Thymus (tissue), 11 donors: ENCODE results near the gene ARHGEF26. TPM values are rescaled to one million over a fixed set of nuclear protein-coding genes. Genes with fewer than 3 reads are reported as not detected.

Experiments
- DNase-seq, 9 donors: peaks; one replicate each; pipeline ENCODE4 v3.0.0-alpha.2; 2013; ENCODE audit warnings: low spot score in 9 of 9, low read depth in 6 of 9, missing footprints in 1 of 9
- H3K27ac ChIP-seq, 2 donors: one replicate each; pipeline ENCODE4 v1.5.1; 2013; ENCODE audit warnings: control low read depth in 1 of 2, low read depth in 1 of 2, low read length in 1 of 2, mild to moderate bottlenecking in 1 of 2, moderate library complexity in 1 of 2
- H3K27me3 ChIP-seq, 2 donors: one replicate each; pipeline ENCODE4 v1.5.1; 2013; ENCODE audit warnings: low read length in 1 of 2; ENCODE audit not compliant: control insufficient read depth in 2 of 2, insufficient read depth in 1 of 2
- H3K36me3 ChIP-seq, 2 donors: one replicate each; pipeline ENCODE4 v1.5.1; 2013; ENCODE audit warnings: low read length in 1 of 2, mild to moderate bottlenecking in 1 of 2, moderate library complexity in 1 of 2; ENCODE audit not compliant: control insufficient read depth in 2 of 2, insufficient read depth in 2 of 2
- H3K4me1 ChIP-seq, 2 donors: one replicate each; pipeline ENCODE4 v1.5.1; 2013; ENCODE audit warnings: low read length in 2 of 2; ENCODE audit not compliant: control insufficient read depth in 2 of 2, insufficient read depth in 2 of 2
- H3K4me3 ChIP-seq, 2 donors: one replicate each; pipeline ENCODE4 v1.5.1; 2013; ENCODE audit warnings: low read length in 2 of 2, control low read depth in 1 of 2, mild to moderate bottlenecking in 1 of 2
- H3K9me3 ChIP-seq, 2 donors: one replicate each; pipeline ENCODE4 v1.5.1; 2013; ENCODE audit warnings: low read length in 1 of 2, mild to moderate bottlenecking in 1 of 2; ENCODE audit not compliant: control insufficient read depth in 2 of 2, insufficient read depth in 1 of 2
- WGBS: extraction: QIAGEN DNeasy Blood & Tissue Kit; methylation state at CpG from one replicate; pipeline ENCODE4 v1.1.7; 2013; 5-methylcytosine and 5-hydroxymethylcytosine counted together
- polyA plus RNA-seq: library from polyadenylated mRNA; stranded (reverse); fragments of 200-250 nt; gene quantifications from one replicate; pipeline ENCODE4 v1.2.3, GENCODE V29; 2013
- total RNA-seq: library from RNA; stranded (reverse); fragments of 120-200 nt; gene quantifications from one replicate; pipeline ENCODE4 v1.2.4, GENCODE V29; 2013
- donor health status: healthy.

Gene ARHGEF26
- total and polyA plus RNA-seq, 2 donors, result 1.3 to 3.5 TPM

DNA sequence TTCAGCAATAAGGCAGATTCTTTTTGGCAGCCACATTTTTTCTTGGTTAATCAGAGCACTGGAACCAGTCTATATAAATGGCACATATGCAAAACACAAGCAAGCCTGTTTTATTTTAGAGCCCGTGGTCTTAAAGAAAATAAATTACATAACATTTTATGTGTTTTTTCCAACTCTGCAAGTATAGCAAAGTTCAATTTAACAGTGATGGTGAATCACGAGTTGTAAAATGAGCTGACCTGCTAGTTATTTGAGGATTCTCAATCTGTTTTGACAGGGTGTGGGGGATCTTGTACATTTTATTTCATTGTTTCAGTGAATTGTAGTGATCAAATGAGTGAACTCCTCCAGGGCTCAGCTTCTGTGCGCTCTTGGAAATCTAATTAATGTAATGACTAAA is 2.7 kb downstream of the ARHGEF26 start:
- H3K4me1 ChIP-seq, result peaks cover 5 to 23% of the 10 kb centered on the region in 2 donors
- peaks cover 0 to 5% of the 10 kb centered on the region in 2 donors for H3K9me3 ChIP-seq
- peaks cover 30 to 46% of the 10 kb centered on the region in 2 donors for H3K27me3 ChIP-seq
- no peak overlapping the region for H3K4me3 ChIP-seq
- no peak for DNase-seq
- no peaks in the 10 kb centered on the region for H3K36me3 ChIP-seq
- no peak overlapping the region for H3K27ac ChIP-seq
- 89% methylated on average over 3 of the region's 3 CpGs for WGBS

DNA sequence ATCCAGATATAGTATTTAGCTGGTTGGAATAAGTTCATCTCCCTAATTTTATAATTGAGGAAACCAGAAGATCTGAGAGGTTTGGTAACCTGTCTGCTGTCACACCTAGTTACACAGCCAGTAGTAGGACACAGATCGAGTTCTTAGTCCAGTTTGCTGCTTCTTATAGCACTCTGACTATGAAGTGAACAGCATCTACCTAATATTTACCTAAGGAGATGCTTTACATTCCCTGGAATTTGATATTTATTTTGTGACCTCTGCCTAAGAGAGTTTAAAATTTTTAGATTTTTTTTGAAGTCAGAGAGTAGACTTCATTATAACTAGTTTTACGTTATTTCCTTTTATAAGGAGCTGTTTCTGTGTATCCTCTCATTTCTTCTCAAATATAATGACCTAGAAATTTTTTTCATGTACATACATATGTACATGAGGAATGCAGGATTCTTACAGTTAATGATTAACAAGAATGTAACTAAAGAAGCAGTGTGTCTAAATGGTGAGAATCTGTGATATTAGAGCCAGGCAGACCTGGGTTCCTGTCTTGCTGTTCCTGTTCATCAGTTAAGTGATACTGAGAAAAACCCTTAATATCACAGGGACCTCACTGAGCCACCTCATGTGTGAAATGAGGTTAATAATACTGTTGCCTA is 4.3 kb downstream of the ARHGEF26 start:
- no peak for DNase-seq
- no peak overlapping the region for H3K27ac ChIP-seq

DNA sequence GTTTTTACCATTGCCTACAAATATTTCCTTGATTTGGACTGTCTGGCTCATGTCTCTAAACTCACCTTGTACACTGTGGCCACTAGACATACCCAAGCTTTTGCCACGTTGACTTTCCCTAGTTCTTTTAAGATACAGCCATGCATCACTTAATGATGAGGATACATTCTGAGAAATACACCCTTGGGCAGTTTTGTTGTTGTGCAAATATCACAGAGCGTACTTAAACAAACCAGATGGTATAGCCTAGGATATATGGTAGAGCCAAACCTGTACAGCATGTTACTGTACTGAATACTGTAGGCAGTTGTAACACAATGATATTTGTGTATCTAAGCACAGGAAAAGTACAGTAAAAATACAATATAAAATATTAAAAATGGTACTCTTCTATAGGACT is 5.5 kb downstream of the ARHGEF26 start:
- Histone ChIP-seq H3K4me1 (peaks cover 3 to 15% of the 10 kb centered on the region in 2 donors), H3K36me3 (no peaks in the 10 kb centered on the region), H3K4me3 (no peak overlapping the region), H3K27me3 (peaks cover 21 to 25% of the 10 kb centered on the region in 2 donors), H3K27ac (no peak overlapping the region), H3K9me3 (peaks cover 0 to 5% of the 10 kb centered on the region in 2 donors)
- 92% methylated on average over 2 of the region's 2 CpGs for WGBS
- DNase-seq, result no peak

More for the DNA sequence above, 4.3 kb downstream of the ARHGEF26 start:
- WGBS, result 97% methylated on average over 2 of the region's 2 CpGs
- H3K4me1 ChIP-seq, result peaks cover 5 to 23% of the 10 kb centered on the region in 2 donors
- H3K36me3 ChIP-seq, result no peaks in the 10 kb centered on the region
- peaks cover 0 to 5% of the 10 kb centered on the region in 2 donors for H3K9me3 ChIP-seq
- H3K27me3 ChIP-seq, result peaks cover 27 to 36% of the 10 kb centered on the region in 2 donors
- no peak overlapping the region for H3K4me3 ChIP-seq

DNA sequence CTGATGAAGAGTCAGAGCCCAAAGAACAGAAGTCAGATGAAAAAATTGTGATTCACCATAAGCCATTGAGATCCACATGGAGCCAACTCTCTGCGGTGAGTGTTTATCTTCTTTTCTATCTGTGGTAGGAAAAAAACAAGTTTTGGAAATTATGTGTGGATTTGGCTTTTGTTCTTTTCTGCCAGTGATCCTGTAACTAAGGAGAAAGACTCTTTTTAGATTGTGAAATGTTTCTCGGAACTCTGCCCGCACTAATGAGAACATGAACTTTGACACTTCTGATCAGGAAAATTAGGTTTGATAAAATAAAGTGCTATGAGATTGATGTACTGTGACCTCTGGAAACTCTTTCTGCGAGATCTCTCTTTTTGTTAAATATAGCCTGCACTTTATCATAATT is 8.4 kb downstream of the ARHGEF26 start:
- DNase-seq, result no peak
- Histone ChIP-seq H3K4me1 (no peaks in the 10 kb centered on the region), H3K4me3 (no peak overlapping the region), H3K9me3 (no peaks in the 10 kb centered on the region), H3K36me3 (no peaks in the 10 kb centered on the region), H3K27ac (no peak overlapping the region), H3K27me3 (no peaks in the 10 kb centered on the region)
- WGBS, result 97% methylated on average over 4 of the region's 4 CpGs

DNA sequence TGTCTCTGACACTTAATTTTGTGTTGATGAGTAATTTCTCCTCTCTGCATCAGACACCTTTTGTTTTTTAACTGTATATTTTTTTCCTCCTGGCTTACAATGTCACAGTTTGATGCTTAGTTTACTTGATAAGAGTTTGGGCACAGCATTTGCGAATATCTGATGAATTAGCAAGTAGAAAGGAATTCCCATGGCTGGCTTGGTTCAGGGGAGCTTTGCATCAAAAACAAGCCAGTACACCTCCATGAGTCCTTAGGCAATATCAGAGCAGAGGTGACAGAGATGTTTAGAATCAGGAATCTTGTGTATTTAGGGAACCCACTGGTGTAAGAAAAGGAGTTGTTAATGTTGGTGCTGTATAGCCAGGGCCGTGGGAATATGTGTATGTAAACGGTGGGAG is 9.3 kb downstream of the ARHGEF26 start:
- WGBS, result 91% methylated on average over 3 of the region's 3 CpGs
- DNase-seq, result no peak
- H3K27ac ChIP-seq, result no peak overlapping the region
- H3K9me3 ChIP-seq, result no peaks in the 10 kb centered on the region
- H3K36me3 ChIP-seq, result no peaks in the 10 kb centered on the region
- no peak overlapping the region for H3K4me3 ChIP-seq
- no peaks in the 10 kb centered on the region for H3K4me1 ChIP-seq
- H3K27me3 ChIP-seq, result no peaks in the 10 kb centered on the region

DNA sequence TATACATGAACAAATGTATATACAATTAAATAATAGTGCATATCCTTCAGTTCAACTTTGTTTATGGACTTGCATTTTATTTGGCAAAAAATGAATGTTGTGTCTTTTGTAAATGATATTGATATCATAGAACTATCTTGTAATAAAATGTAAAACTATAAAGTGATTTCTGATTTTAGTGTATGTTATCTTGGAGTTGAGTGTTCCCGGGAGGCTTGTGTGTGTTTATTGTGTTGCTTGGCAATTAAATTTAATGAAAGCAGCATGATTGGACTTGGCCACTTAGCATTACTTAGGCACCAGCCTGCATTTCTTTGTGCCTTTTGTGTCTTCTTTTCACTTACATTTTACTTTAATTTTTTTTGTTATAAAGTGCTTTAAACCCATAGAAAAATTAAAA is 10.6 kb downstream of the ARHGEF26 start:
- H3K4me1 ChIP-seq, result no peaks in the 10 kb centered on the region
- H3K27me3 ChIP-seq, result no peaks in the 10 kb centered on the region
- no peak overlapping the region for H3K4me3 ChIP-seq
- 97% methylated on average over 1 of the region's 1 CpG for WGBS
- no peaks in the 10 kb centered on the region for H3K36me3 ChIP-seq
- H3K9me3 ChIP-seq, result no peaks in the 10 kb centered on the region
- no peak for DNase-seq
- no peak overlapping the region for H3K27ac ChIP-seq

DNA sequence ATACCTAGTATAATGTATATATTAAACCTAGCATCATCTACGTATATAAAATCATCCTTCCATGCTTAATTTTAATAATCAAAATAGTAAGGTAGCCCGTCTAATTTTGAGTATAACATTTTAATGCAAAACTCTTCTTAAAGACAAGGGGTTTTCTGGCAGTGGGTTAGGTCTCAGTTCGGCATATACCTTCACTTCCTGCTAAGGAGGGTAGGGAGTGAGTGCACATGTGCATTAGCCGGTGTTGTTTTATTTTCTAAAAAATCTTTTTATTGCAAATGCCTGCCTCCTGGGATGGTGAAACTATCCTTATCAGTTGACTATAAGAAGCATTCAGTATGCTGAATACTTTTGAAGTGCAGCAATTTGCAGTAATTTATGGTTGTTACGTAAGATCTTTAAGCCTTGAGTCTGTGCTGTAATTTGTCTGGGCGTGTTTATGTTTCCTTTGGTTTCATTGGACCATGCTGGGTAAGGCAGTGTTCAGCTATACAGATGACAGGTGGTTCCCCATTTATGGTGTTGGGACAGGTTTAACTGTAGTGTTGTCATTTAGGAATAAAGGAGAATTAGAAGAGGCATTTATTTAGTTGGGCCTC is 11.7 kb downstream of the ARHGEF26 start:
- WGBS, result 61% methylated on average over 6 of the region's 6 CpGs
- DNase-seq, result peak in 1 of 9 donors; percentile 22
- no peaks in the 10 kb centered on the region for H3K4me1 ChIP-seq
- no peaks in the 10 kb centered on the region for H3K27me3 ChIP-seq
- no peaks in the 10 kb centered on the region for H3K36me3 ChIP-seq
- H3K27ac ChIP-seq, result no peak overlapping the region
- H3K9me3 ChIP-seq, result no peaks in the 10 kb centered on the region
- H3K4me3 ChIP-seq, result no peak overlapping the region

DNA sequence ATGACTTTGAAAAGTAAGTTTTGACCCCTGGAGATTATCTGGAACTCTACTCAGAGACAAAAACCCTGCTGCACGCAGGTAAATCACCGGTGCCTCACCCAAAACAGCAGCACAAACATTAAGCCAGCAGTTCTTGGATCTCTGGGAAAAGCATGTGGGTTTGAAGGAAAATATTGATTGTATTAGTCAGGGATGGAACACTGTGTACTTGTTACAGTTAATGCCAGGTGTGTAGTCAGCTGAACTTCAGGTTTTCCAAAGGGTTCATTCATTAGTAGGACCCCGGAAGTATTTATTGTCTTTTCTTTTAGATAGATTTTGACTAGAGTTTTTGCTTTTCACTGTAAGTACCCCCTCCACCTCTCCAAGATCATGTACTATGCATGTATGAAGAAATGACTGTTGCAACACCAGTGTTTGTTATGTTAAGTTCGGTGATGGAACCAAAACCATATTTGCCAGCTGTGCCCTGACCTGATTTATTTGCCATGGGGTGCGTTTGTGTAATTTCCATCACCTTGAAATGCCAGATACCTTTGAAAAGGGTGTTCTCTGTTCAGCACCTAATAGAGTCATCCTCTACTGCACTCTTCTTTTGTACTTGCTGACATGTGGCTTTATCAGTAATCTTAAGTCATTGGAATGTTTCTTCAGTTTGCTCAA is 14.5 kb downstream of the ARHGEF26 start:
- Histone ChIP-seq H3K4me3 (no peak overlapping the region), H3K9me3 (no peaks in the 10 kb centered on the region), H3K4me1 (no peaks in the 10 kb centered on the region), H3K27ac (no peak overlapping the region), H3K36me3 (no peaks in the 10 kb centered on the region), H3K27me3 (no peaks in the 10 kb centered on the region)
- no peak for DNase-seq
- 96% methylated on average over 5 of the region's 5 CpGs for WGBS

DNA sequence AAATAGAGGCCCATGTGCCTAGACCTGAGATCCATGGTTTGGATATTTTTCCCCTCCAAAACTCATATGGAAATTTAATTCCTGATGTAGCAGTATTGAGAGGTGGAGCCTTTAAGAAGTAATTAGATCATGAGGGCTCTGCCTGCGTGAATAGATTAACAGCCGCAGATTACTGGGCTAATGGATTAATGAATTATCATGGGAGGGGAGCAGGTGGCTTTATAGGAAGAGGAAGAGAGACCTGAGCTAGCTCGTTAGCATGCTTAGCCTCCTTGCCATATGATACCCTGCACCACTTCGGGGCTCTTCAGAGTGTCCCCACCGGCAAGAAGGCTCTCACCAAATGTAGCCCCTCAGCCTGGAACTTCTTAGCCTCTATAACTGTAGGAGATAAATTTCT is 15.8 kb downstream of the ARHGEF26 start:
- no peak for DNase-seq
- no peaks in the 10 kb centered on the region for H3K9me3 ChIP-seq
- no peaks in the 10 kb centered on the region for H3K4me1 ChIP-seq
- H3K36me3 ChIP-seq, result no peaks in the 10 kb centered on the region
- WGBS, result 93% methylated on average over 5 of the region's 5 CpGs
- no peak overlapping the region for H3K27ac ChIP-seq
- no peaks in the 10 kb centered on the region for H3K27me3 ChIP-seq
- H3K4me3 ChIP-seq, result no peak overlapping the region
